Hypothalamus (tissue), 51 donors: ENCODE data around the gene CEP104.
"Not testable (repeated sequence)": the region's sequence is repeated elsewhere in the genome, so short reads cannot be mapped to it uniquely, and the experiment has no call there.

Source experiments
- DNase-seq, 51 donors: peaks; one replicate each; lab custom pipeline; 2025; lab: John Stamatoyannopoulos, UW

CEP104 gene

DNA sequence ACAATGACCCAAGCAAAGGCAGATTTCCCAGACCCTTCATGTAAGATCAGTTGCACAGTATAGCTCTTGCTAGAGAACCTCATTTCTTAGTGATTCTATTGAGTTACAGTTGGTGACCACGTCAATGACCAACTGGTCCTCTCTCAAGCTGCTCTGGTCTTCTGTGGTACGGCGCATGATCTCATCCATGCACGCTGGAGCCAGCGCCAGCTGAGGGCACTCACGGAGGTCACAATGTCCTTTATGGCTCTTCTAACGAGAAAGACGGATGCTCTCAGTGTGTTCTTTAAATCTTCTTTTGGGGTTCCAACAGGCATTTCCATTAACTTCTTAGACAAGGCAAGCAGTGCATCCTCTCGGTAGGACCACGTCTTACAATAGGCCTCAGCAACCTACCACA is 22.3 kb downstream of the CEP104 start:
- peak in 3 of 51 donors; percentile 5 to 11 (median 10) for DNase-seq

DNA sequence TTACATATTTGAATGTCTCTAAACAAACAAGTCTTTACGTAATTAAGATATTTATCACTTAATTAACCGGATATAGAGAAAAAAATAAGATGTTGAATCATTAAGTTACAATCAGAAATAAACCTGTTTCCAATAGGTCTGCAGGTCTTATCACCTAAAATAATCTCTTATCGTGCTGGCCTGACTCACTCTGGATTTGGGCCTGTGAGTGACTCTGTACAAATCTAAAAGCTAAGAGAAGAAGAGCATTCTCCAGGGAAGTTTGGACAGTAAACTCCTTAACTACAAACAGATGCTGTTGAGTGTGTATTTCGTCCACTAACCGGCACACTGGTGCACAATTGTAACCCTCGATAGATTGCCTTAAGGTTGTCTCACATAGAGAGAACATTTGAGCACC is 25.3 kb downstream of the CEP104 start:
- DNase-seq: no peak

DNA sequence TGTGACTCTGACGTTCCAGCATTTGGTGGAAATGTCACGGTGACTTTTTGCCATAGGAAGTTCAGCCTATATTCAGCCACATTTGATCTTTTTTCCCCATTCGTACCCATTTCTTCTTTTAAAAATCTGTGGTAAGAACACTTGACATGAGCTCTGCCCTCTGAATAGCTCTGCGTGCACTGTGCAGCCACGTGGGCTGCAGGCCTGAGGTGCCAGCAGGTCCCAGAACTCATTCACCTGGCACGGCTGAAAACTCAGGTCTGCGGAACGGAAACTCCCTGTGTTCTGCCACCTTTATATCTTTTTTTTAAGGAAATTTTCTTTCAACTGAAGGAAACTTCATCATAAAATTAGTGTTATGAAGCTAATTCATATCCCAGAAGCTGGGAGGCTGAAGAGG is 28.6 kb downstream of the CEP104 start:
- DNase-seq: no peak

DNA sequence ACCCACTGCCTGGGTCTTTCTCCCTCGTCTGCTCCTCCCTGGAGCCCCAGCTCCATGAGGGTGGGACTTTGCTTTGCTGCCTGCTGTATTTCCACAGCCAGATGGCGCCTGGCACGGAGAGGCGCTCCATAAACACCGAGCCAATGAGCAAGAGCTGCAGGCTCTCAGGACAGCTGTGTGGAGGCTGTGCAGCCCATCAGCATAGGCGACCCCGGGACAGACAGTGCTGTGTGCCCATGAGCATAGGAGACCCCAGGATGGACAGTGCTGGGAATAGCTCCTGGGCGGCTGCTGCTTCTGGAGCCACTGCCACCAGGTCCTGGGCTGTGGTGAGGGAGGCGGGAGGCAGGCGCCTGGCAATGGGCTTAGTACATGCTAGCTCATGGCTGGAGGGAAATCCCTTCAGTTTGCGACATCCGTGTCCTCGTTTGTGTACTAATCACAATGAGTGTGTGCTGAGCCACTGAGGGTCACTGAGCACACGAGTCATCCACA is 29.2 kb downstream of the CEP104 start:
- DNase-seq: peak in 18 of 51 donors; percentile 3 to 63 (median 23)

DNA sequence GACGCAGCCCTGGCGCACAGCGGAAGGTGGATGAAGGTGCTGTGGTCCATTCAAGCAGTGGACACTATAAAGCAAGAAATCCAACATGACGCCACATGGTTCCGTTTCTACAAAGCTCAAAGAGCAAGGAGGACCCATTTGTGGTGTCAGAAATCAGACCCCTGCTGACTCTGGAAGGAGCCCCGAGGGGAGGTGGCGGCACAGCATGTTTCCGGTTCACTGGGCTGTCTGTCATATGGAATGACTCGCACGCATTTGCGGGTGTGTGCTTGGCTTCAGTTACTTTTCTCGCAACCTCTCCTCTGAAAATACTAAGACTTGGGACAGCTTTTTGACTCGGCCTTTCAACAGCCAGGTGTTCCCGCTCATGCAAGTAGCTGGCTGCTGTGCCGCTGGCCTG is 31.7 kb downstream of the CEP104 start:
- no peak for DNase-seq

DNA sequence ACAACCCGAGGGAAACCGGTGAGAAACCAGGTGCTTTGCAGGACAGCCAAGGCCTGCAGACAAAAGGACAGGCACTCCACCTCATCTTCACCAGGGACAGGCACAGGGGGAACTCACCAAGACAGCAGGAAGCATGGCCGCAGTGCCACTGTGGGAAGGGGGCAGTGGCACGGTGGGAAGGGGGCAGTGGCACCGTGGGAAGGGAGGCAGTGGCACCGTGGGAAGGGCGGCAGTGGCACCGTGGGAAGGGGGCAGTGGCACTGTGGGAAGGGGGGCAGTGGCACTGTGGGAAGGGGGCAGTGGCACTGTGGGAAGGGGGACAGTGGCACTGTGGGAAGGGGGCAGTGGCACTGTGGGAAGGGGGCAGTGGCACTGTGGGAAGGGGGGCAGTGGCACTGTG is 32.4 kb downstream of the CEP104 start:
- DNase-seq: no peak

DNA sequence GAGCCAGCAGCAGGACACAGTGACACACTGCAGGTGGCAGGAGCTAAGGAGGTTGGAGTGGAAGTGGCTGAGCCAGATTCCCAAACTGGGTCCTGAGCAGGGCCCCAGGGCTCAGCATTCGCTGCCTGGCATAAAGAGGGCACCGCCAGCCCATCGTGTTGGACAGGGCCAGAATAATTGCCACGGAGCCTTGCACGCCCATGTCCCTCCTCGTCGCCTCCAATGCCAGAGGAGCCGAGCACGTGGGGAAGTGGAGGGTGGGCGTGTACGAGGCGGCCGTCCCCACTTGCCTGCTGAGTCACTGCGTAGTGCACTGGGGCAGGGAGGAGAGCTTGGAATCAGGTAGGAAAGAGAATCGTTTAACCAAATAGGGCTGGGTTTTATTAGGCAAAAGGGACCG is 34.6 kb downstream of the CEP104 start:
- no peak for DNase-seq

DNA sequence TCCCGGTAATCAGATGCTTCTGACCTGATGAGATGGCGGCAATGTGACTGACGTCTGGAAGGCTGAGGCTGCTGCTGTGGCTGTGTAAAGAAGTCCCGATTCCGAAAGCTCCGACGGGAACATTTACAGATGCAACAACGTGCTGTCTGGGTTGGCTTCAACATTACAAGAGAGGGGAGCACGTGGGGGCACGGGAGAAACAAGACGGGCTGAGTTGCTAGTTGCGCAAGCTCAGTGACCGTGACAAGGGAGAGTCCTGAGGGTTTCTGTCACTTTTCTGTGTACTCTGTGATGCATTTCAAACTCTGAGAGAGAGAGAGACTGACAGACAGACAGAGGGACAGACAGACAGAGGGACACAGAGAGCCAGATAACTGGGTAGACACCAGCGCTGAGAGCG is 35.1 kb downstream of the CEP104 start:
- DNase-seq: no peak

DNA sequence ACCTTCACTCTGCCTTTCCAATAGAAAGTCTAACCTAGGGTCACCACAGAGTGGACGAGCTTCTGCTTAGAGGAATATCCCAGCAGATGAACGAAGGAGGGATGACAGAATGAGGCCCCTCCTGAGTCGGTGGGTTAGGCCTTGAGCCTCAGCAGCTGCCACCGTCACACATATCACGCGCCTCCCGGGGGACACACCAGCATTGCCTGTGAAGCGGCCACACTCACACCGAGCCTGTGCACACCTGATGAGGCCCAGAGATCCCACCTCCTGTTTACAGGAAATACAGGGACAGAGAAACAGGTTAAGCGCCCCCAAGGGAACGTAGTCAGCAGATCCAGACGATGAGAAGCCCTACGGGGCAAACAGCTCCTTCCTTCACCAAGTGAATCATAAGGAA is 35.6 kb downstream of the CEP104 start:
- DNase-seq: no peak

DNA sequence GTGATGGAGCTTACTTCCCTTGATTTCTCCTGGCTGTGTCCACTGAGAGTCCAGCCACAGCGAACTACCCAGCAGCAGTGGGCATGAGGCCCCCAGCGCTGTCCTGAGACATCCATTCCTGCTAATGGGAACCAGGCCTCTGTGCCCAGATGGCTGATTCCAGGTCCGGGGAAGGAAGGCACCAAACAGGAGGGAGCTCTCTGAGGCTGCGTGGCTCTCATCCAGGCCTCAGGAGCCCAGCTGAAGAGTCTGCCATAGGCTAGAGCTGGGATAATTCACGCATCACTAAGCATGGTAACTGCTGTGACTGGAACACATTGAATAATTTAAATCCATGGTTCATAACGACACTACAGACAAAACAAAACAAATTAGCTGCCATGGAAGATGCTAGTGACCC is 36.0 kb downstream of the CEP104 start:
- no peak for DNase-seq

DNA sequence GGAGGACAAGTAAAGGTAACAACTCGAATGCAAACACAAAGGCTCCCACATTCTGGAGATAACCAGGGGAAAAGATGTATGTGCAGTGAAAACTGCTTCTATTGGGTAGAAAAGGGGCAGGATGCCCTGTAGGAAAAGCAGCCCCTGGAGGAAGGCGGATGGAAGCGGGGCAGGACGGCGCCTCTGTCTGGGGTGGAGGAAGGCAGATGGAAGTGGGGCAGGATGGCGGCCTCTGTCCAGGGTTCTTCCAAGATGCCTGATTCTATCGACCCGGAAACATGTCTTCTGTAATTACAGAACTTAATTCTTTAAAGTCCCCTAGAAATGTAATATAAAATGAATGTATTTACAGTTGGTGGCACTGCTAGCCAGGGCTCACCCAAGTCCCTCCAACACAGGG is 36.7 kb downstream of the CEP104 start:
- DNase-seq: no peak

DNA sequence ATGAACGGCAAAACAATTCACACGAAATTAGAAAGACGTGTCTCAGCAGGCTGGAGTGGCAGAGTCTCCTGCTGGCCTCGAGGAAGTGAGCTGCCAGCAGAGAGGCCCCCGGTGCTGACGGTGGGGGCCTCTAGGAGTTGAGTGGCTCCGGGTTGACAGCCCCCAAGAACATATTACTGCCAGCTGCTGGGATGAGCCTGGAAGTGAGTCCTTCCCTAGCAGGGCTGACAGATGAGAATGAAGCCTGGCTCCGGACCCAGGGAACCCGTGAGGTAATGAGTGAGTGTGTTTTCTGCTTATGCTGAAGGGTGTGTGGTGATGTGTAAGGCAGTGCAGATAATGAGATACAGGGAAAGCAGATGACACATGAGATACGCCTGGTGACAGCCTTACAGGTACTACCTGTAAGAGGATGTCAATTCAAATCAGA is 37.2 kb downstream of the CEP104 start:
- no peak for DNase-seq

DNA sequence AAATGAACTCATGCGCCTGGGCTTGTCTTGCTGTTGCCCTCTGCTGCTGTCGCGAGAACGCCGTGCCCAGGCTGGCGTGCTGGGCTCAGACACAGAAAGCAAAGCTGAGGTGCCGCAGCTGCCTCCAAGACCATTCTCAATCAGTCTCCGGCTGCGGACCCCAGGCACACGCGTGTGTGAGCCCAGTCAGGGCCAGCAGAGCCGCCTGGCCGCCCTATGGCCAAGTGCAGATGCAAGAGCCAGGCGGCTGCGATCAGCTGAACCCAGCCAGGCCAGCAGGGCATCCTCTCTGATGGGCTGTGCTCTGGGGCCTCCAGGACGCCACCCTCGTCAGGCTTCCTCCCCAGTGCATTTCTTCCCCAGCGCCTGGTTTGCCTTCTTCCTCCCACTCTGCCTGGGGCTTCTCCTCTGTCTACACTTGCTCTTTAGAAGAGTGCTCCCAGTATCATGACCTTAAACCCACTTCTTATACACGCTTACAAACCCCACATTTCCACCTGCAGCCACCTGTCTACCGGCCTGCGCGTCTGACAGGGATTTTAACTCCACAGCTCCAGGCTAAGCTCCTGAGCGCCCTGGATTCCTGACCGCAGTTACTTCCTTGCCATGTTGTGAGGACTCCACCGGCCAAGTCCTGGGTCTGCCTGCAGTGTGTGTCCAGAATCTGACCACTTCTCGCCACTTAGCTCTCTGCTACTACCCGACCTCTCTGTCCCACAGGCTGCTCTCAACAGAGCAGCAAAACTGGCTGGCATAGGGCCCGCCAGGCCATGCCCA is 39.0 kb downstream of the CEP104 start:
- DNase-seq: no peak

DNA sequence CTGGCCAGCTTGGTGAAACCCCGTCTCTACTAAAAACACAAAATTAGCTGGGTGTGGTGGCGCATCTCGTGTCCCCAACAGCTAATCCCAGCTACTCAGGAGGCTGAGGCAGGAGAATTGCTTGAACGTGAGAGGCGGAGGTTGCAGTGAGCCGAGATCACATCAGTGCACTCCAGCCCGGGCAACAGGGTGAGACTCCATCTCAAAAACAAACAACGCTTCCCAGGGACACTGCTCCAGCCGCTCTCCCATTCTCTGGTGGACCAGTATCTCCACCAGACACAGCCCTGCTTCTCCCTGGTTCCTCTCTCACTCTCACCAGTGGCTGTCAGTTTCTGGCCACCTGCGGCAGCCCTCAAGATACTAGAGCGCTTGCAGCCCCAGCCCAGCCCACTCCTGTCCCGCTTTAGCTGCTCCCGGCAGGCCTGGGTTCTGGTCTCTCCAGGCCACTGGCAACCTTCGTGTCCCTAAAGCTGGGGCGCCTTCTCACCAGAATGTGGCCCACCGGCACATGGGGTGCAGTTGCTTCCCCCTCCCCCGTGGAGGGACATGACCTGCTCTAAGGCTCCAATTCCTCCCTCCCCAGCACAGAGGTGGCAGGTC is 39.8 kb downstream of the CEP104 start:
- DNase-seq: no peak

DNA sequence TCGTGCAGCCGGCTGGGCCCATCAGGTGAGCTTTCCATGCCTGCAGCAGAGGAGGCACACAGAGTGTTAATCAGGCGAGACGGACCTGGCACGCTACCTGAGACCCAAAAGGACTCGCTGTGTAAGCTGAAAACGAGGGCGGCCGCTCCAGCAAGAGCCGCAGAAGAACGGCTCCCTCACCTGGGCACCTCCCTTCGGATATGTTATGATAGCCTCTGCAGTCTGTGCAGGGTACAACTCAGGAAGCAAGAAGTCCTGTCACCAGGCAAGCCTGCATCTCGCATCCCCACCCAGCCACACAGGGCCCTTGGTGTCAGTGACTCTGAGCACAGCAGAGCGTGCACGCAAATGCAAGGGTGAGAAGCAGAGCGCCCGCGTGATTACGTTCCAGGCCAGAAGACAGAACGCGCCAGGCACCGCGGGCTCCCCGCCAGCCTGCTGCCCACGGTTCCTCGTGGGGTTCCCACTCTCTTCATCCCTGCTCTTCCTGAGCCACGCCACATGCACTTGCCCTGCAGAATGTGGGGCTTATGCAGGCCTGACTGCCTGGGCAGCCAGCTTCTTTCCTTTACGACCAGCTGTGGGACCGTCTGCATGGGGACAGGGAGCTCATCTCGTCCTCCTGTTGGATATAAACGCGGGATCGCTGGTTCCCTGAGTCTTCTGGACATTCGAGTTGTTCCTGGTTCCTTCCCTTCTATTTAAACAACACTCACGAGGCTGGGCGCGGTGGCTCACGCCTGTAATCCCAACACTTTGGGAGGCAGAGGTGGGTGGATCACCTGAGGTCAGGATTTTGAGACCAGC is 40.5 kb downstream of the CEP104 start:
- no peak for DNase-seq

DNA sequence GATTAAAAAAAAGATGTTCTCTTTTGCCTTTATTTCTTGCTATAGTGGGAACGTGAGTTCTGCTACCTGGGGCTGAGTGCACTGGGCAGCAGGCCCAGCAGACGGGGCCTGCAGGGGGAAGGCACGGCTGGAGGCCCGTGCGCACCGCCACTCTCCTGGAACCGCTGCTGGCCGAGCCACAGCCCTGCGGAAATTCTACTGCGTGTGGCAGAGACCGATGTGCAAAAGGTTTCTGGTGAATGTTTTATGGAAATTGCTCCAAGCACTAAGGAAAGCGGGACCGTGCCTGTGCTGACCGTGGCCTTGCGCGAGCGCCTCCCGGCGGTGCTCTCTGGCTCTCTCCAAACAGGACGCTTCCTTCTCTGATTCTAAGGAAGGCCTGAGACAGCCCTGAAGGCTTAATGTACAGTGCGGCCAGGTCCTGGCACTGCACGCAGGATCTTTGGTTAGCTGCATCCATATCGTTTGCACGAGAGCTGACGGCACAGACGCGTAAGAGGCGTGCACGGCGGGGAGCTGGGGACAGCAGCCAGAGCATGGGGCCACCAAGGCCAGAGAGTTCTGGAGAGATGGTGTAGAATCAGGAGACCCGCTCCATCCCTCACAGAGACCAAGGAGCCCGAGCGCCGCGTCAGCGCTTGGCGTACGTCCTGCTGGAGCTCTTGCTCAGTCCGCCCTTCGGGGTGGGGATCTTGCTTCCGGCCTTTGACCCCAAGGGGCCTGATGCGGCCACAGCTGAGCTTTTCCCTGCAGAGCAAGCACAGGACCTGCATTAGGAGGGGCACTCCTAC is 42.0 kb downstream of the CEP104 start:
- no peak for DNase-seq

DNA sequence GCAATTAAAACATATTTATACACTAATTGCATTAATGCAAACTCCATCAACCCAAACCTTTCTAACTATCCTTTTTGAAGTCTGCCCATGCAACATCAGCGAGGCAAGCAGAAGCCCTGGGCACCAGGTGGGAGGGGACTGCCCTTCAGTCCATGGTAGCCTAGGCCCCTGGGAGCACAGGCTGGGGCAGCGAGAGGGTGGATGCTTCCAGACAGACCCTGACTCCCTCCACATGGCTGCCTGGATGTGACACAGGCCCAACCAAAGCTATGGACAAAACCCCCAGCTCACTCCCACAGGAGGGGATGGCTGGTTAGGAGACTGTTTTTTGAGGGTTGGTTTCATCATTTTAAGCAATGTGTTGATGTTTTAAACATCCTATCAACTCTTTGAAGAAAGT is 42.9 kb downstream of the CEP104 start:
- no peak for DNase-seq

DNA sequence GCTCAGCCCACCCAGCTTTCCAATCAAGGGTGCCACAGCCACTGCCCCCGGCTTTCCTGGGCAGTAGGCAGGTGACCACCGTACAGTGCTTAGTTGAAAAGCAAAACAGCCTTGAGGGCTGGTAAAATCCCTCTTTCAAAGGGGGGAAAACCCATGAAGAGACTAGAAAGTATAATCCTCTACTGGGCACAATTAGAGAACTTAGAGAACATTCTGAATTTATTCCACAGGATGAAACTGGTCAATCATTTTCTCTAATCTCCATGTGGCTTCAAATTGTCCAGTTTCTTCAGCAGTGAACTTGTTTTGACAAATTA is 45.5 kb downstream of the CEP104 start:
- DNase-seq: no peak

DNA sequence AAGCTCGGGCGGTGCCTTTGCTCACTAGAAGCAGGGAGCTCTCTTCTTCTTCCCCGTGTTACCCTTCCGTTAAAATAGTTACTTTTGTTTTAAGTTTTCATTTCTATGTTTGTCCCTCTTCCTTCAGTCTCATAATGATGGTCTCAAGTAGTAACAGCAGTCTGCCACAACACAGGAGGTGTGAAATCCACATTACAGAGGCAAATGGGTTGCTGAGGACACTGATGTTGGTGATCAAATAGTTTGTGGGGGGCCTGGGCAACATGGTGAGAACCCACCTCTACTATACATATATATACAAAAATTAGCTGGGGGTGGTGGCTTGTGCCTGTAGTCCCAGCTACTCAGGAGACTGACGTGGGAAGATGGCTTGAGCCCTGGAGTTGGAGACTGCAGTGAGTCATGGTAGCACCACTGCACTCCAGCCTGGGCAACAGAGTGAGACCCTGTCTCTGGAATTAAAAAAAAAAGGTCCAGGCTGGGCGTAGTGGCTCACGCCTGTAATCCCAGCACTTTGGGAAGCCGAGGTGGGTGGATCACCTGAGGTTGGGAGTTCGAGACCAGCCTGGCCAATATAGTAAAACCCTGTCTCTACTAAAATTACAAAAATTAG is 46.8 kb downstream of the CEP104 start:
- DNase-seq: not testable (repeated sequence)

DNA sequence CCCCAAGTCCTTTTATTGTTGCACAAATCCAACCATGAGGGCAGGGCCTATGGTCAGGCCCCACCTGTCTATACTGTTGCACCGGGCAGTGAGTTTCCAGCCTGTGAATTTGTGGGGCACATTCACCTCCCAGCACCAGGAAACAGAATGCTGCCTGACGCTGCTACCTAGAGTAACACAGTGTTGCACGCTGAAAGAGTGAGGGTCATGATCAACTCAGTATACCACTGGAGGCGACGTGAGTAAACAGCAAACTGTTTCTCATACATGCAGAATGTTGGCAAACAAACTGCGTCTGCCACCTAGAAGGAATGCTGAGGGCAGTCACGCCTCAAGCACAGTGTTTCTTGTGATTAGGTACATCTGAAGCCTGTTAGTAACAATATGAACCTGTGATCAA is 47.3 kb downstream of the CEP104 start:
- DNase-seq: no peak
